Measurements from ENCODE around the gene ESPN. TPM values are rescaled to one million over a fixed set of nuclear protein-coding genes. Genes with fewer than 3 reads are reported as not detected.

Gene ESPN
- total RNA-seq, 1 experiment from 2014 or later = 53.1 TPM

GRCh38 chr1:6446665-6447015 lies 22.1 kb downstream of the ESPN start:
- no peak overlapping the region; the same call in 1 of the 2 replicates for H3K14ac ChIP-seq (ENCODE audit: insufficient read depth, low read length)
- no peak for TF ChIP-seq CTCF (conservative IDR thresholded peaks at IDR 0.05)

More at GRCh38 chr1:6446665-6447015, 22.1 kb downstream of the ESPN start:
- Histone ChIP-seq H3K18ac (ENCODE audit: insufficient read length, low read depth, low read length) (no peak overlapping the region), H3T11ph (ENCODE audit: low read length) (no peak overlapping the region), H3K23me2 (ENCODE audit: insufficient read length, low read depth, low read length, poor library complexity, severe bottlenecking) (peaks cover 2% of the 10 kb centered on the region), H4K8ac (replicated peaks; ENCODE audit: insufficient read length, low read depth, low read length) (no peak overlapping the region), H2AK5ac (ENCODE audit: insufficient read length, low read length) (no peak overlapping the region), H2BK15ac (ENCODE audit: low read depth, low read length) (no peak overlapping the region), H3K4ac (ENCODE audit: low read depth, low read length) (no peak overlapping the region), H4K20me1 (ENCODE audit: control insufficient read depth, insufficient read depth, insufficient read length) (no peaks in the 10 kb centered on the region), H3K9ac (ENCODE audit: extremely low read depth, insufficient read length, low read length) (no peak overlapping the region), H3K79me2 (ENCODE audit: insufficient read depth, low read length) (no peaks in the 10 kb centered on the region), H3K27me3 (ENCODE audit: insufficient read depth, low read length) (no peaks in the 10 kb centered on the region), H3K56ac (ENCODE audit: insufficient read length, low read depth, low read length) (no peak overlapping the region), H2BK5ac (ENCODE audit: insufficient read length, low read length) (no peak overlapping the region), H3K23ac (ENCODE audit: insufficient read length, low read depth, low read length) (no peak overlapping the region), H3K9me3 (ENCODE audit: control insufficient read depth, low read depth, low read length) (no peaks in the 10 kb centered on the region), H3K79me1 (ENCODE audit: insufficient read depth, low read depth, low read length, poor library complexity, severe bottlenecking) (no peaks in the 10 kb centered on the region), H2BK12ac (ENCODE audit: insufficient read length, low read depth, low read length) (no peak overlapping the region), H3K4me1 (ENCODE audit: insufficient read depth, low read length) (no peaks in the 10 kb centered on the region; the same call in 1 of the 2 replicates), H4K91ac (ENCODE audit: insufficient read length, low read depth, low read length) (no peak overlapping the region), H2BK20ac (ENCODE audit: low read depth, low read length, poor library complexity, severe bottlenecking) (no peak overlapping the region), H2AFZ (ENCODE audit: low read length) (no peak overlapping the region), H3K27ac (ENCODE audit: insufficient read length, low read depth, low read length) (no peak overlapping the region), H4K5ac (ENCODE audit: insufficient read length, low read depth, low read length) (no peak overlapping the region), H3K4me2 (ENCODE audit: insufficient read depth, insufficient read length, low read length) (peak overlapping the region; percentile 35), H2BK120ac (ENCODE audit: low read depth, low read length, poor library complexity, severe bottlenecking) (no peak overlapping the region)
- peaks cover 8% of the 10 kb centered on the region for H3K27me3 Mint-ChIP-seq (ENCODE audit: low read depth)
- H3K9me3 Mint-ChIP-seq = no peaks in the 10 kb centered on the region
- peak overlapping the region in 1 of 3 experiments; percentile 49; a peak in 1 of 7 replicates for H3K27ac Mint-ChIP-seq
- H3K4me1 Mint-ChIP-seq = peaks cover 27 to 43% of the 10 kb centered on the region in 2 experiments
- no CpG with 5 or more reads among the region's 4 CpGs for whole genome bisulfite sequencing (ENCODE audit: extremely low coverage, insufficient read length, low lambda C conversion rate)
- DNase-seq = no peak
- H3K4me3 Mint-ChIP-seq = peak overlapping the region; percentile 69 to 80
- no peaks in the 10 kb centered on the region; a peak in 1 of 7 replicates for H3K36me3 Mint-ChIP-seq (ENCODE audit: insufficient read depth in 1 of 3, low read depth in 3 of 3)
